ENCODE measurements around the gene ID2.

Gene ID2

GRCh38 chr2:8685697-8686358 is 4.0 kb downstream of the ID2 start (continued):
- TF ChIP-seq CTCF (tag by site-specific recombination; IDR thresholded peaks at IDR 0.05) (0 out of 2 replicates have a peak, but pooled peaks have one; percentile 41), REST (tag by site-specific recombination; IDR thresholded peaks at IDR 0.05) (no peak), ZNF510 (tag by site-specific recombination; IDR thresholded peaks at IDR 0.05; ENCODE audit: insufficient replicate concordance) (no peak), ZNF624 (tag by site-specific recombination; IDR thresholded peaks at IDR 0.05) (no peak), ZNF202 (tag by site-specific recombination; IDR thresholded peaks at IDR 0.05; ENCODE audit: borderline replicate concordance) (no peak), ZNF223 (tag by site-specific recombination; IDR thresholded peaks at IDR 0.05) (no peak), ZNF341 (tag by site-specific recombination; IDR thresholded peaks at IDR 0.05; ENCODE audit: low read depth) (no peak), IKZF3 (tag by site-specific recombination; IDR thresholded peaks at IDR 0.05) (peak; percentile 51; the same call in 1 of the 2 replicates), KLF1 (tag by site-specific recombination; IDR thresholded peaks at IDR 0.05) (no peak), MZF1 (tag by site-specific recombination; IDR thresholded peaks at IDR 0.05; ENCODE audit: borderline replicate concordance) (no peak), MEIS1 (CRISPR knock-in tag; IDR thresholded peaks at IDR 0.05; ENCODE audit: borderline replicate concordance) (peak; percentile 3; the same call in 1 of the 2 replicates), GLIS1 (tag by site-specific recombination; IDR thresholded peaks at IDR 0.05) (peak; percentile 19; the same call in 1 of the 2 replicates), ZNF26 (tag by site-specific recombination; IDR thresholded peaks at IDR 0.05) (no peak), ZNF16 (tag by site-specific recombination; IDR thresholded peaks at IDR 0.05; ENCODE audit: low read depth) (no peak), PRDM1 (tag by site-specific recombination; IDR thresholded peaks at IDR 0.05) (no peak), ZNF449 (tag by site-specific recombination; IDR thresholded peaks at IDR 0.05) (no peak), ZSCAN4 (tag by site-specific recombination; IDR thresholded peaks at IDR 0.05) (no peak), ZSCAN30 (tag by site-specific recombination; IDR thresholded peaks at IDR 0.05) (peak; percentile 74), ZNF335 (tag by site-specific recombination; conservative IDR thresholded peaks at IDR 0.05) (no peak)
